Endothelial cell of umbilical vein (primary cell): ENCODE measurements around the gene TPK1. TPM values are rescaled to one million over a fixed set of nuclear protein-coding genes. Genes with fewer than 3 reads are reported as not detected.

Experiments
- BruUV-seq: library from RNA; stranded (reverse); fragments of 400-500 nt; replicated peaks from 2 replicates; lab custom pipeline; 2021; lab: Mats Ljungman, UMichigan
- CTCF ChIA-PET: fragments of 300-600, 350-600 bp; sonication (Branson Sonifier 250); formaldehyde crosslinking; loops from one replicate; lab custom pipeline; 2021; ENCODE audit warnings: antibody characterized with exemption, inconsistent platforms; lab: Charles Lee
- POLR2A ChIA-PET: fragments of 300-600, 350-600 bp; sonication (Branson Sonifier 250); formaldehyde crosslinking; loops from one replicate; lab custom pipeline; 2021; ENCODE audit warnings: antibody characterized with exemption, inconsistent platforms; lab: Charles Lee
- DNase-seq: peaks from one replicate; pipeline ENCODE4 v3.0.0-alpha.2; 2011; ENCODE audit warnings: low read depth, low spot score
- FAIRE-seq: peaks from 2 replicates; lab custom pipeline; 2011; peaks lifted over from hg19 to GRCh38; lab: Jason Lieb, UNC
- H2AFZ ChIP-seq: 2 replicates; pipeline ENCODE4 v1.6.0; 2012; ENCODE audit warnings: low read depth, low read length, control low read depth, inconsistent platforms
- H3K27ac ChIP-seq: 2 replicates; pipeline ENCODE4 v1.5.1; 2011; ENCODE audit warnings: low read depth, mild to moderate bottlenecking, control low read depth, low read length, moderate library complexity; ENCODE audit not compliant: insufficient read depth
- H3K27me3 ChIP-seq, 2 experiments: 2 replicates each; pipeline versions ENCODE4 v1.6.0 to v1.6.1; 2011; ENCODE audit warnings: low read length in 2 of 2, mixed read lengths in 1 of 2; ENCODE audit not compliant: control insufficient read depth in 2 of 2, insufficient read depth in 2 of 2
- H3K36me3 ChIP-seq, 2 experiments: 2 replicates in 1 of 2; 3 replicates in 1 of 2; pipeline ENCODE4 v1.5.1; 2011; ENCODE audit warnings: low read length in 2 of 2, mild to moderate bottlenecking in 1 of 2, moderate library complexity in 1 of 2; ENCODE audit not compliant: control insufficient read depth in 2 of 2, insufficient read depth in 2 of 2; ENCODE audit errors: extremely low read depth in 1 of 2
- H3K4me1 ChIP-seq: 3 replicates; pipeline ENCODE4 v1.5.1; 2011; ENCODE audit warnings: mild to moderate bottlenecking, low read length; ENCODE audit not compliant: control insufficient read depth, insufficient read depth; ENCODE audit errors: extremely low read depth
- H3K4me2 ChIP-seq: 2 replicates; pipeline ENCODE4 v1.6.1; 2011; ENCODE audit warnings: low read length, control low read depth, mixed read lengths; ENCODE audit not compliant: insufficient read depth
- H3K4me3 ChIP-seq, 3 experiments: fragments of 200-600 bp in 1 of 3; sonication (generic), shearing (Covaris generic) in 1 of 3; replicated peaks in 1 of 3; 2 replicates each; pipeline ENCODE4 v1.5.1; 2011 to 2016; ENCODE audit warnings: control low read depth in 3 of 3, low read length in 3 of 3, mild to moderate bottlenecking in 2 of 3, inconsistent platforms in 1 of 3, low read depth in 1 of 3, moderate library complexity in 1 of 3; ENCODE audit not compliant: insufficient read depth in 1 of 3
- H3K79me2 ChIP-seq: 2 replicates; pipeline ENCODE4 v1.6.0; 2012; ENCODE audit warnings: low read length, inconsistent platforms; ENCODE audit not compliant: control insufficient read depth, insufficient read depth
- H3K9ac ChIP-seq: replicated peaks from 2 replicates; pipeline ENCODE3; 2011; ENCODE audit warnings: low read length, control low read depth; ENCODE audit not compliant: insufficient read depth; ENCODE audit errors: extremely low read depth
- H3K9me1 ChIP-seq: replicated peaks from 3 replicates; pipeline ENCODE4 v1.6.0; 2011; ENCODE audit warnings: mild to moderate bottlenecking, low read length; ENCODE audit not compliant: control insufficient read depth, insufficient read depth; ENCODE audit errors: extremely low read depth
- H3K9me3 ChIP-seq: replicated peaks from 2 replicates; pipeline ENCODE4 v1.5.1; 2012; ENCODE audit warnings: low read length, inconsistent platforms; ENCODE audit not compliant: control insufficient read depth, insufficient read depth
- H4K20me1 ChIP-seq: replicated peaks from 2 replicates; pipeline ENCODE3; 2011; ENCODE audit warnings: mild to moderate bottlenecking, low read length; ENCODE audit not compliant: control insufficient read depth, insufficient read depth; ENCODE audit errors: extremely low read depth
- EZH2 ChIP-seq: IDR thresholded peaks from 2 replicates; pipeline ENCODE4 v1.6.1; 2012; ENCODE audit warnings: borderline replicate concordance, low read depth, mild to moderate bottlenecking, moderate library complexity, low read length, inconsistent platforms; ENCODE audit not compliant: severe bottlenecking
- FOS ChIP-seq: IDR thresholded peaks from 2 replicates; pipeline ENCODE4 v1.6.1; 2011; ENCODE audit warnings: mild to moderate bottlenecking, low read length, moderate library complexity, borderline replicate concordance; ENCODE audit not compliant: insufficient read depth
- GATA2 ChIP-seq: IDR thresholded peaks from 2 replicates; pipeline ENCODE4 v1.7.0; 2011; ENCODE audit warnings: low read depth, mild to moderate bottlenecking, moderate library complexity, mixed read lengths, low read length; ENCODE audit not compliant: insufficient read length, insufficient read depth
- JUN ChIP-seq: IDR thresholded peaks from 2 replicates; pipeline ENCODE4 v1.6.1; 2011; ENCODE audit warnings: borderline replicate concordance, low read depth; ENCODE audit not compliant: insufficient read length, insufficient read depth
- MYC ChIP-seq: IDR thresholded peaks from one replicate; pipeline ENCODE4 v1.6.1; 2011; ENCODE audit warnings: mild to moderate bottlenecking, low read depth, low read length
- POLR2A ChIP-seq: IDR thresholded peaks from 2 replicates; pipeline ENCODE4 v1.6.1; 2012; ENCODE audit warnings: low read depth, mild to moderate bottlenecking, control low read depth, low read length
- POLR2AphosphoS5 ChIP-seq: IDR thresholded peaks from 2 replicates; pipeline ENCODE4 v1.6.1; 2012; ENCODE audit warnings: low read depth, mild to moderate bottlenecking, control low read depth, low read length, moderate library complexity; ENCODE audit not compliant: insufficient read depth
- dilution Hi-C: fragments of 300-500 bp; cut with MboI; formaldehyde crosslinking; loops from one replicate; pipeline ENCODE4 v1.15.0; 2019; ENCODE audit warnings: low sequenced_read_pairs; ENCODE audit not compliant: extremely low pct_ligation_motif_present
- intact Hi-C: fragments of 100-400 bp; cut with micrococcal nuclease; formaldehyde crosslinking; loops from one replicate; pipeline ENCODE4 v1.10.0; 2022
- polyA plus RNA-seq, 4 experiments: library from polyadenylated mRNA; depleted of rRNA in 3 of 4; stranded (reverse) in 3 of 4; unstranded in 1 of 4; fragments of >200 nt; gene quantifications; 2 replicates each; pipeline versions ENCODE4 v1.2.1 to v1.2.3, GENCODE V29; 2011 to 2012; ENCODE audit warnings: missing spikeins in 1 of 4
- total RNA-seq: library from RNA; stranded (reverse); gene quantifications from 2 replicates; pipeline ENCODE4 v1.2.3, GENCODE V29; 2021
- TF ChIP-seq, protein P1 (sequence below), 2 donors: IDR thresholded peaks; 1 replicate in 1 of 2; 2 replicates in 1 of 2; pipeline ENCODE4 v1.5.1; 2011; ENCODE audit warnings: low read length in 2 of 2, mild to moderate bottlenecking in 2 of 2, moderate library complexity in 2 of 2, control low read depth in 1 of 2, inconsistent platforms in 1 of 2, low read depth in 1 of 2; ENCODE audit not compliant: insufficient read depth in 1 of 2; ENCODE audit errors: extremely low read depth in 1 of 2
- TF ChIP-seq, protein P2 (sequence below): IDR thresholded peaks from 2 replicates; pipeline ENCODE4 v1.6.1; 2011; ENCODE audit not compliant: insufficient read depth, insufficient read length

The TPK1 gene
- total and polyA plus RNA-seq, 2 donors (not counting 3 experiments of a cell fraction or from before 2014, with no cell fraction given) = 7.5 to 9.3 TPM

DNA sequence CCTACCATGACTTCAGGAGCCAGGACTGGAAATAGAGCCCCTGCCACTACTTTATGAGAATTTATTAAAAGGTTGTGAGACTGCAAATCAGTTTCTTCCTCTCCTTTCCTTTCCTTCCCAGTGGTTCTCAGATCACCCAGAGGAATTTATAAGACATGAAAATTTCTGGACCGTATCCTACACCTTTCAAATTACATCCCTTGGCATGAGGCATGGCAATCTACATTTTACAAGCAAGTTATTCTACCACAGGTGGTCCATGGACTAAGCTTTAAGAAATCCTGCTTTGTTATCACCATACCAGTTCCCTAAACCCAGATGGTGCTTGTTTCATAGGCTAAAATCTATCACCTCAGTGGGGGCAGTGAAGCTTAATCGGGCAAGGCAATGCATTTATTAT lies 66.5 kb downstream of the TPK1 start:
- DNase-seq = no peak
- no TSS peak for BruUV-seq

More for the DNA sequence above, 66.5 kb downstream of the TPK1 start:
- Histone ChIP-seq H3K4me1 (no peaks in the 10 kb centered on the region), H3K27me3 (no peaks in the 10 kb centered on the region), H3K4me3 (no peak overlapping the region), H3K36me3 (no peaks in the 10 kb centered on the region), H3K9ac (no peak overlapping the region), H3K4me2 (no peak overlapping the region), H3K27ac (no peak overlapping the region), H3K9me1 (no peaks in the 10 kb centered on the region), H4K20me1 (no peaks in the 10 kb centered on the region), H2AFZ (no peak overlapping the region), H3K79me2 (no peaks in the 10 kb centered on the region), H3K9me3 (no peaks in the 10 kb centered on the region)
- CTCF ChIA-PET = interaction anchor here (0.6 to 1.9 kb wide), 3 partner anchors 9 to 156 kb away, joined by 3 to 9 read pairs (median 3); no protein-coding TSS in a partner anchor
- POLR2A ChIA-PET = no interaction called here
- intact Hi-C loops (no loop called here), dilution Hi-C loops (no loop called here)
- FAIRE-seq = no peak
- TF ChIP-seq MYC (no peak), GATA2 (no peak), POLR2A (no peak), JUN (no peak), POLR2AphosphoS5 (no peak), FOS (no peak), EZH2 (no peak)
- TF ChIP-seq, protein P1, sequence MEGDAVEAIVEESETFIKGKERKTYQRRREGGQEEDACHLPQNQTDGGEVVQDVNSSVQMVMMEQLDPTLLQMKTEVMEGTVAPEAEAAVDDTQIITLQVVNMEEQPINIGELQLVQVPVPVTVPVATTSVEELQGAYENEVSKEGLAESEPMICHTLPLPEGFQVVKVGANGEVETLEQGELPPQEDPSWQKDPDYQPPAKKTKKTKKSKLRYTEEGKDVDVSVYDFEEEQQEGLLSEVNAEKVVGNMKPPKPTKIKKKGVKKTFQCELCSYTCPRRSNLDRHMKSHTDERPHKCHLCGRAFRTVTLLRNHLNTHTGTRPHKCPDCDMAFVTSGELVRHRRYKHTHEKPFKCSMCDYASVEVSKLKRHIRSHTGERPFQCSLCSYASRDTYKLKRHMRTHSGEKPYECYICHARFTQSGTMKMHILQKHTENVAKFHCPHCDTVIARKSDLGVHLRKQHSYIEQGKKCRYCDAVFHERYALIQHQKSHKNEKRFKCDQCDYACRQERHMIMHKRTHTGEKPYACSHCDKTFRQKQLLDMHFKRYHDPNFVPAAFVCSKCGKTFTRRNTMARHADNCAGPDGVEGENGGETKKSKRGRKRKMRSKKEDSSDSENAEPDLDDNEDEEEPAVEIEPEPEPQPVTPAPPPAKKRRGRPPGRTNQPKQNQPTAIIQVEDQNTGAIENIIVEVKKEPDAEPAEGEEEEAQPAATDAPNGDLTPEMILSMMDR (IDR thresholded peaks at IDR 0.05; ENCODE audit: extremely low read depth in 1 of 2, insufficient read depth in 1 of 2, low read depth in 1 of 2, low read length in 2 of 2) = no peak
- TF ChIP-seq, protein P2, sequence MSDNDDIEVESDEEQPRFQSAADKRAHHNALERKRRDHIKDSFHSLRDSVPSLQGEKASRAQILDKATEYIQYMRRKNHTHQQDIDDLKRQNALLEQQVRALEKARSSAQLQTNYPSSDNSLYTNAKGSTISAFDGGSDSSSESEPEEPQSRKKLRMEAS = no peak
